Renal pelvis (tissue), 4 donors: ENCODE data around the gene LCLAT1. TPM values are rescaled to one million over a fixed set of nuclear protein-coding genes. Genes with fewer than 3 reads are reported as not detected.
"Not testable (repeated sequence)": the region's sequence is repeated elsewhere in the genome, so short reads cannot be mapped to it uniquely, and the experiment has no call there.

ENCODE experiments used
- DNase-seq: peaks from one replicate; pipeline ENCODE4 v3.0.0-alpha.2; 2013
- polyA plus RNA-seq, 3 donors: library from polyadenylated mRNA; unstranded; fragments of 120-200 nt; gene quantifications; one replicate each; pipeline ENCODE4 v1.2.1, GENCODE V29; 2013; ENCODE audit not compliant: insufficient read length in 3 of 3

The LCLAT1 gene
- polyA plus RNA-seq, 3 donors: 16.7 to 21.0 (median 20.6) TPM

GRCh38 chr2:30643013-30643412 lies 196.0 kb downstream of the LCLAT1 start:
- DNase-seq: not testable (repeated sequence)

GRCh38 chr2:30643674-30644073 lies 196.6 kb downstream of the LCLAT1 start:
- DNase-seq: no peak

GRCh38 chr2:30645081-30645744 lies 198.2 kb downstream of the LCLAT1 start:
- no peak for DNase-seq

- DNase-seq: no peak
Measured at GRCh38 chr2:30645745-30646119, 198.7 kb downstream of the LCLAT1 start.

- no peak for DNase-seq
Measured at GRCh38 chr2:30647752-30648457, 200.9 kb downstream of the LCLAT1 start.

- no peak for DNase-seq
Measured at GRCh38 chr2:30649278-30649677, 202.2 kb downstream of the LCLAT1 start.

- DNase-seq: no peak
Measured at GRCh38 chr2:30649828-30650227, 202.8 kb downstream of the LCLAT1 start.

GRCh38 chr2:30652271-30652915 lies 205.3 kb downstream of the LCLAT1 start:
- DNase-seq: no peak

- DNase-seq: no peak
Measured at GRCh38 chr2:30653847-30654246, 206.8 kb downstream of the LCLAT1 start.

GRCh38 chr2:30654404-30654803 lies 207.4 kb downstream of the LCLAT1 start:
- no peak for DNase-seq

GRCh38 chr2:30655211-30655610 lies 208.2 kb downstream of the LCLAT1 start:
- DNase-seq: no peak

- no peak for DNase-seq
Measured at GRCh38 chr2:30655660-30656059, 208.6 kb downstream of the LCLAT1 start.

GRCh38 chr2:30656079-30656478 lies 209.0 kb downstream of the LCLAT1 start:
- DNase-seq: no peak

- no peak for DNase-seq
Measured at GRCh38 chr2:30661173-30662107, 214.4 kb downstream of the LCLAT1 start.

- peak; percentile 45 for DNase-seq
Measured at GRCh38 chr2:30662268-30663131, 215.5 kb downstream of the LCLAT1 start.

- DNase-seq: no peak
Measured at GRCh38 chr2:30663321-30663720, 216.3 kb downstream of the LCLAT1 start.

- no peak for DNase-seq
Measured at GRCh38 chr2:30663806-30664205, 216.8 kb downstream of the LCLAT1 start.

GRCh38 chr2:30664761-30665358 lies 217.8 kb downstream of the LCLAT1 start:
- DNase-seq: no peak

GRCh38 chr2:30665761-30666265 lies 218.8 kb downstream of the LCLAT1 start:
- no peak for DNase-seq

- no peak for DNase-seq
Measured at GRCh38 chr2:30666266-30666874, 219.3 kb downstream of the LCLAT1 start.
